NCI-H146 (cell line): ENCODE results near the gene CSE1L.
"Not testable (repeated sequence)": the region's sequence is repeated elsewhere in the genome, so short reads cannot be mapped to it uniquely, and the experiment has no call there.

Experiments used
- DNase-seq: peaks from one replicate; lab custom pipeline; 2025; lab: John Stamatoyannopoulos, UW

CSE1L gene

GRCh38 chr20:49132995-49133478 lies 86.9 kb downstream of the CSE1L start:
- DNase-seq: peak; percentile 58

- no peak for DNase-seq
These were observed 87.5 kb downstream of the CSE1L start for GRCh38 chr20:49133571-49133970.

DNA sequence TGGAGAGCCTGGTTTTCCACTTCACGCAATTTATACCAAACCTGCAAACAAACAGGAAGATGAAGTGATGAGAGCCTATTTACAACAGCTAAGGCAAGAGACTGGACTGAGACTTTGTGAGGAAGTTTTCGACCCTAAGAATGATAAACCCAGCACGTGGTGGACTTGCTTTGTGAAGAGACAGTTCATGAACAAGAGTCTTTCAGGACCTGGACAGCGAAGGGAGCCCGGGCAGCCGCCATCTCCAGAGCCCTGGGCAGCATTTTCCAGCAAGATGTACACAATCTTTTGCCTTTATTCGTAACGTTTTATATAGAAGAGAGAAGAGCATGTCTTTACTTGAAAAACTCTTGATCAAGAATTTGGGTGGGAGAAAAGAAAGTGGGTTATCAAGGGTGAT lies 88.7 kb downstream of the CSE1L start:
- not testable (repeated sequence) for DNase-seq

- DNase-seq: no peak
These were observed 90.9 kb downstream of the CSE1L start for GRCh38 chr20:49136817-49137571.

DNA sequence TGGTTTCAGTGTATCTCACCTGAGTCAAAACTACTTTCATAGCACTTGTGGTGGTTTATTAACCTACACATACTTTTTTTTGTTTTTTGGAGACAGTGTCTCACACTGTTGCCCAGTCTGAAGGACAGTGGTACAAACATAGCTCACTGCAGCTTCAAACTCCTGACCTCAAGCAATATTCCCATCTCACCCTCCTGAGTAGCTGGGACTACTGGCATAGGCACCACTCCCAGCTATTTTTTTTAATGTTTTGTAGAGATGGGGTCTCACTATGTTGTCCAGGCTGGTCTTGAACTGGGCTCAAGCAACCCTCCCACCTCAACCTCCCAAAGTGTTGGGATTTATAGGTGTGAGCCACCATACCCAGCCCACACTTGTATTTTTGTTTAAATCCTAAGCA lies 92.3 kb downstream of the CSE1L start:
- no peak for DNase-seq

DNA sequence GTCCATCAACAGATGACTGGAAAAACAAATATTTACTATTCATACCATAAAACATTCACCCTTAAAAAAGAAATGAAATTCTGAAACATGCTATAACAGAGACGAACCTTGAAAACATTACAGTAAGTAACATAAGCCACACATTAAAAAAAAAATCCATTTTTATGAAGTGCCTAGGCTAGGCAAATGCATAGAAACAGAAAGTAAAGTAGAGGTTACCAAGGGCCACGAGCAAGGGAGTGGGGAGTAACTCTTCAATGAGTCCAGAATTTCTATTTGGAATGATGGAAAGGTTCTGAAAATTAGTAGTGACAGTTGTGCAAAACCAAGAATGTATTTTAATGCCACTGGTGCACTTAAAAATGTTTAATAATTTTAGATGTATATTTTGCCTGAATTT lies 94.3 kb downstream of the CSE1L start:
- no peak for DNase-seq

GRCh38 chr20:49140834-49141233 lies 94.7 kb downstream of the CSE1L start:
- no peak for DNase-seq
